ENCODE results near the gene MAPRE3. TPM values are rescaled to one million over a fixed set of nuclear protein-coding genes. Genes with fewer than 3 reads are reported as not detected.

Gene MAPRE3
- total and polyA plus RNA-seq, 9 of the 15 experiments (the other 6 are each of a cell fraction or from before 2014, with no cell fraction given) = 0.70 to 43.2 (median 12.6) TPM

DNA sequence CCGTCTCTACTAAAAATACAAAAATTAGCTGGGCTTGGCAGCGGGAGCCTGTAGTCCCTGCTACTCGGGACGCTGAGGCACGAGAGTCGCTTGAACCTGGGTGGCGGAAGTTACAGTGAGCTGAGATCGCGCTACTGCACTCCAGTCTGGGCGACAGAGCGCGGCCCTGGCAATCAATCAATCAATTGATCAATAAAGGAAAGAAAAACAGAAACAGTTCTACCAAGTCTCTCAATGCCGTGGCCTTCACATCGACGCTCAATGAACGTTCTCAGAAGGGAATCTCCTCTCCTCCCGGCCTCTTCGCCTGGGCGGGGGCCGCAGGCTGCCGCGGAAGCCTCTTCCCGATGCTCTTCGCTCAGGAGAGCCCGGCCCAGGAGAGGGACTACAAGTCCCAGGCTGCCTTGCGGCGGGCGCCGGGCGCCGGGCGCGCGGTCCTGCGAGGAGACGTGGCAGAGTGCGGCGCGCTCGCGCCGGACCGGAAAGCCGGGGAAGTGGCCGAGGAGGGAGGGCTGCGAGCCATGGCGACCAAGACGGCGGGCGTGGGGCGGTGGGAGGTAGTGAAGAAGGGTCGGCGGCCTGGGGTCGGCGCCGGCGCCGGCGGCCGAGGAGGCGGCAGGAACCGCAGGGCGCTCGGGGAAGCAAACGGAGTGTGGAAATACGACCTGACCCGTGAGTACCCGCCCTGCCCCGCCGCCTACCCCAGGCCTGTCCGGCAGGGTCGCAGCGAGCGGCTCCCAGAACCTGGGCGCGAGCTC lies 62.2 kb downstream of the MAPRE3 start, which contains the start of gene TMEM214 (continued):
- TF ChIP-seq SIN3A (IDR thresholded peaks at IDR 0.05; ENCODE audit: borderline replicate concordance in 2 of 2, control insufficient read depth in 1 of 2, low read depth in 2 of 2, low read length in 2 of 2) = peak in 1 of 2 experiments; percentile 91; a peak in 1 of 4 replicates
- peak; percentile 66 for TF ChIP-seq ELF2 (CRISPR knock-in tag; IDR thresholded peaks at IDR 0.05)
- peak; percentile 88 for TF ChIP-seq CREM (IDR thresholded peaks at IDR 0.05; ENCODE audit: low read depth)
- TF ChIP-seq, protein P1, sequence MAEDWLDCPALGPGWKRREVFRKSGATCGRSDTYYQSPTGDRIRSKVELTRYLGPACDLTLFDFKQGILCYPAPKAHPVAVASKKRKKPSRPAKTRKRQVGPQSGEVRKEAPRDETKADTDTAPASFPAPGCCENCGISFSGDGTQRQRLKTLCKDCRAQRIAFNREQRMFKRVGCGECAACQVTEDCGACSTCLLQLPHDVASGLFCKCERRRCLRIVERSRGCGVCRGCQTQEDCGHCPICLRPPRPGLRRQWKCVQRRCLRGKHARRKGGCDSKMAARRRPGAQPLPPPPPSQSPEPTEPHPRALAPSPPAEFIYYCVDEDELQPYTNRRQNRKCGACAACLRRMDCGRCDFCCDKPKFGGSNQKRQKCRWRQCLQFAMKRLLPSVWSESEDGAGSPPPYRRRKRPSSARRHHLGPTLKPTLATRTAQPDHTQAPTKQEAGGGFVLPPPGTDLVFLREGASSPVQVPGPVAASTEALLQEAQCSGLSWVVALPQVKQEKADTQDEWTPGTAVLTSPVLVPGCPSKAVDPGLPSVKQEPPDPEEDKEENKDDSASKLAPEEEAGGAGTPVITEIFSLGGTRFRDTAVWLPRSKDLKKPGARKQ (CRISPR knock-in tag; IDR thresholded peaks at IDR 0.05) = no peak
- TF ChIP-seq HIVEP1 (CRISPR knock-in tag; IDR thresholded peaks at IDR 0.05) = no peak
- TF ChIP-seq MTA1 (IDR thresholded peaks at IDR 0.05; ENCODE audit: borderline replicate concordance) = peak; percentile 88
- no peak for TF ChIP-seq SETDB1 (IDR thresholded peaks at IDR 0.05; ENCODE audit: low read length)
- TF ChIP-seq TCF7 (IDR thresholded peaks at IDR 0.05; ENCODE audit: borderline replicate concordance) = peak; percentile 30; the same call in 1 of the 2 replicates
- TF ChIP-seq ATF7 (IDR thresholded peaks at IDR 0.05) = peak; percentile 61
- TF ChIP-seq, protein P2, sequence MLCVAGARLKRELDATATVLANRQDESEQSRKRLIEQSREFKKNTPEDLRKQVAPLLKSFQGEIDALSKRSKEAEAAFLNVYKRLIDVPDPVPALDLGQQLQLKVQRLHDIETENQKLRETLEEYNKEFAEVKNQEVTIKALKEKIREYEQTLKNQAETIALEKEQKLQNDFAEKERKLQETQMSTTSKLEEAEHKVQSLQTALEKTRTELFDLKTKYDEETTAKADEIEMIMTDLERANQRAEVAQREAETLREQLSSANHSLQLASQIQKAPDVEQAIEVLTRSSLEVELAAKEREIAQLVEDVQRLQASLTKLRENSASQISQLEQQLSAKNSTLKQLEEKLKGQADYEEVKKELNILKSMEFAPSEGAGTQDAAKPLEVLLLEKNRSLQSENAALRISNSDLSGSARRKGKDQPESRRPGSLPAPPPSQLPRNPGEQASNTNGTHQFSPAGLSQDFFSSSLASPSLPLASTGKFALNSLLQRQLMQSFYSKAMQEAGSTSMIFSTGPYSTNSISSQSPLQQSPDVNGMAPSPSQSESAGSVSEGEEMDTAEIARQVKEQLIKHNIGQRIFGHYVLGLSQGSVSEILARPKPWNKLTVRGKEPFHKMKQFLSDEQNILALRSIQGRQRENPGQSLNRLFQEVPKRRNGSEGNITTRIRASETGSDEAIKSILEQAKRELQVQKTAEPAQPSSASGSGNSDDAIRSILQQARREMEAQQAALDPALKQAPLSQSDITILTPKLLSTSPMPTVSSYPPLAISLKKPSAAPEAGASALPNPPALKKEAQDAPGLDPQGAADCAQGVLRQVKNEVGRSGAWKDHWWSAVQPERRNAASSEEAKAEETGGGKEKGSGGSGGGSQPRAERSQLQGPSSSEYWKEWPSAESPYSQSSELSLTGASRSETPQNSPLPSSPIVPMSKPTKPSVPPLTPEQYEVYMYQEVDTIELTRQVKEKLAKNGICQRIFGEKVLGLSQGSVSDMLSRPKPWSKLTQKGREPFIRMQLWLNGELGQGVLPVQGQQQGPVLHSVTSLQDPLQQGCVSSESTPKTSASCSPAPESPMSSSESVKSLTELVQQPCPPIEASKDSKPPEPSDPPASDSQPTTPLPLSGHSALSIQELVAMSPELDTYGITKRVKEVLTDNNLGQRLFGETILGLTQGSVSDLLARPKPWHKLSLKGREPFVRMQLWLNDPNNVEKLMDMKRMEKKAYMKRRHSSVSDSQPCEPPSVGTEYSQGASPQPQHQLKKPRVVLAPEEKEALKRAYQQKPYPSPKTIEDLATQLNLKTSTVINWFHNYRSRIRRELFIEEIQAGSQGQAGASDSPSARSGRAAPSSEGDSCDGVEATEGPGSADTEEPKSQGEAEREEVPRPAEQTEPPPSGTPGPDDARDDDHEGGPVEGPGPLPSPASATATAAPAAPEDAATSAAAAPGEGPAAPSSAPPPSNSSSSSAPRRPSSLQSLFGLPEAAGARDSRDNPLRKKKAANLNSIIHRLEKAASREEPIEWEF (CRISPR knock-in tag; IDR thresholded peaks at IDR 0.05) = peak; percentile 97
- TF ChIP-seq, protein P3, sequence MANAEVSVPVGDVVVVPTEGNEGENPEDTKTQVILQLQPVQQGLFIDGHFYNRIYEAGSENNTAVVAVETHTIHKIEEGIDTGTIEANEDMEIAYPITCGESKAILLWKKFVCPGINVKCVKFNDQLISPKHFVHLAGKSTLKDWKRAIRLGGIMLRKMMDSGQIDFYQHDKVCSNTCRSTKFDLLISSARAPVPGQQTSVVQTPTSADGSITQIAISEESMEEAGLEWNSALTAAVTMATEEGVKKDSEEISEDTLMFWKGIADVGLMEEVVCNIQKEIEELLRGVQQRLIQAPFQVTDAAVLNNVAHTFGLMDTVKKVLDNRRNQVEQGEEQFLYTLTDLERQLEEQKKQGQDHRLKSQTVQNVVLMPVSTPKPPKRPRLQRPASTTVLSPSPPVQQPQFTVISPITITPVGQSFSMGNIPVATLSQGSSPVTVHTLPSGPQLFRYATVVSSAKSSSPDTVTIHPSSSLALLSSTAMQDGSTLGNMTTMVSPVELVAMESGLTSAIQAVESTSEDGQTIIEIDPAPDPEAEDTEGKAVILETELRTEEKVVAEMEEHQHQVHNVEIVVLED (CRISPR knock-in tag; IDR thresholded peaks at IDR 0.05) = peak; percentile 96
- peak; percentile 100 for TF ChIP-seq RBFOX2 (IDR thresholded peaks at IDR 0.05; ENCODE audit: low read depth, low read length)
- 0 out of 2 replicates have a peak, but pooled peaks have one; percentile 24 for TF ChIP-seq ARID1B (IDR thresholded peaks at IDR 0.05)
- 0 out of 2 replicates have a peak, but pooled peaks have one; percentile 2 for TF ChIP-seq EP300 (IDR thresholded peaks at IDR 0.05; ENCODE audit: low read length)
- TF ChIP-seq, protein P4, sequence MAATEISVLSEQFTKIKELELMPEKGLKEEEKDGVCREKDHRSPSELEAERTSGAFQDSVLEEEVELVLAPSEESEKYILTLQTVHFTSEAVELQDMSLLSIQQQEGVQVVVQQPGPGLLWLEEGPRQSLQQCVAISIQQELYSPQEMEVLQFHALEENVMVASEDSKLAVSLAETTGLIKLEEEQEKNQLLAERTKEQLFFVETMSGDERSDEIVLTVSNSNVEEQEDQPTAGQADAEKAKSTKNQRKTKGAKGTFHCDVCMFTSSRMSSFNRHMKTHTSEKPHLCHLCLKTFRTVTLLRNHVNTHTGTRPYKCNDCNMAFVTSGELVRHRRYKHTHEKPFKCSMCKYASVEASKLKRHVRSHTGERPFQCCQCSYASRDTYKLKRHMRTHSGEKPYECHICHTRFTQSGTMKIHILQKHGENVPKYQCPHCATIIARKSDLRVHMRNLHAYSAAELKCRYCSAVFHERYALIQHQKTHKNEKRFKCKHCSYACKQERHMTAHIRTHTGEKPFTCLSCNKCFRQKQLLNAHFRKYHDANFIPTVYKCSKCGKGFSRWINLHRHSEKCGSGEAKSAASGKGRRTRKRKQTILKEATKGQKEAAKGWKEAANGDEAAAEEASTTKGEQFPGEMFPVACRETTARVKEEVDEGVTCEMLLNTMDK (IDR thresholded peaks at IDR 0.05; ENCODE audit: borderline replicate concordance, insufficient read depth, low read depth, low read length, poor library complexity, severe bottlenecking) = peak; percentile 20
- TF ChIP-seq BMI1 (IDR thresholded peaks at IDR 0.05; ENCODE audit: low read length) = no peak

Measured in K562 (cell line).